Vagina (tissue), 2 donors: ENCODE data around the gene SRSF11. TPM values are rescaled to one million over a fixed set of nuclear protein-coding genes. Genes with fewer than 3 reads are reported as not detected.

Experiments
- DNase-seq, 2 donors: peaks; one replicate each; pipeline ENCODE4 v3.0.0-alpha.2; 2017; ENCODE audit errors: extremely low spot score in 2 of 2
- H3K27ac ChIP-seq: fragments of 200-600 bp; sonication (generic); one replicate; pipeline ENCODE4 v1.5.1; 2019
- H3K27me3 ChIP-seq: fragments of 200-600 bp; sonication (generic); one replicate; pipeline ENCODE4 v1.5.1; 2019
- H3K36me3 ChIP-seq, 2 donors: fragments of 200-600 bp; sonication (generic); one replicate each; pipeline ENCODE4 v1.5.1; 2017 to 2019
- H3K4me1 ChIP-seq: fragments of 200-600 bp; sonication (generic); one replicate; pipeline ENCODE4 v1.5.1; 2019
- H3K4me3 ChIP-seq, 2 donors: fragments of 200-600 bp; sonication (generic); 1 replicate in 1 of 2; 2 replicates in 1 of 2; pipeline ENCODE4 v1.5.1; 2016 to 2019
- H3K9me3 ChIP-seq: fragments of 200-600 bp; sonication (generic); one replicate; pipeline ENCODE4 v1.5.1; 2019
- CTCF ChIP-seq, 3 experiments: fragments of 450-650 bp in 2 of 3; fragments of 200-600 bp in 1 of 3; sonication (generic) in 1 of 3; IDR thresholded peaks; one replicate each; pipeline ENCODE4 v1.5.1; 2017 to 2019; ENCODE audit warnings: antibody characterized with exemption in 3 of 3, mild to moderate bottlenecking in 2 of 3, moderate library complexity in 2 of 3
- POLR2A ChIP-seq, 2 donors: fragments of 450-650 bp; IDR thresholded peaks; one replicate each; pipeline ENCODE4 v1.6.1; 2017; ENCODE audit warnings: antibody characterized with exemption in 2 of 2, mild to moderate bottlenecking in 2 of 2, moderate library complexity in 2 of 2
- POLR2AphosphoS5 ChIP-seq, 2 donors: sonication (generic); formaldehyde crosslinking; IDR thresholded peaks; one replicate each; pipeline ENCODE4 v1.9.0; 2017; ENCODE audit warnings: antibody characterized with exemption in 2 of 2, mild to moderate bottlenecking in 2 of 2, low read depth in 1 of 2; ENCODE audit not compliant: insufficient read depth in 1 of 2
- intact Hi-C: fragments of 100-400 bp; cut with DNase I; formaldehyde crosslinking; loops from one replicate; pipeline ENCODE4 v1.15.1; 2023
- total RNA-seq: library from RNA; depleted of rRNA; stranded (reverse); fragments of >200 nt; gene quantifications from one replicate; pipeline ENCODE4 v1.2.3, GENCODE V29; 2016

Gene SRSF11
- total RNA-seq, 1 donor from 2014 or later: 186 TPM

- DNase-seq: no peak
- Histone ChIP-seq H3K9me3 (no peaks in the 10 kb centered on the region), H3K27me3 (no peaks in the 10 kb centered on the region), H3K4me3 (no peak overlapping the region), H3K4me1 (peaks cover 14% of the 10 kb centered on the region), H3K27ac (no peak overlapping the region), H3K36me3 (peaks cover 0 to 73% of the 10 kb centered on the region in 2 donors)
- intact Hi-C loops: no loop called here
- TF ChIP-seq POLR2A (IDR thresholded peaks at IDR 0.05): no peak
- TF ChIP-seq POLR2AphosphoS5 (IDR thresholded peaks at IDR 0.05; ENCODE audit: insufficient read depth in 1 of 2, low read depth in 1 of 2): no peak
- TF ChIP-seq CTCF (IDR thresholded peaks at IDR 0.05): no peak
These were observed 10.3 kb downstream of the SRSF11 start for GRCh38 chr1:70231475-70231874.

GRCh38 chr1:70234733-70235132 lies 13.6 kb downstream of the SRSF11 start:
- TF ChIP-seq CTCF (IDR thresholded peaks at IDR 0.05) (no peak), POLR2A (IDR thresholded peaks at IDR 0.05) (no peak), POLR2AphosphoS5 (IDR thresholded peaks at IDR 0.05; ENCODE audit: insufficient read depth in 1 of 2, low read depth in 1 of 2) (no peak)
- H3K9me3 ChIP-seq: no peaks in the 10 kb centered on the region
- peaks cover 0 to 94% of the 10 kb centered on the region in 2 donors for H3K36me3 ChIP-seq
- H3K4me1 ChIP-seq: no peaks in the 10 kb centered on the region
- intact Hi-C loops: no loop called here
- H3K27me3 ChIP-seq: no peaks in the 10 kb centered on the region
- no peak overlapping the region for H3K4me3 ChIP-seq
- H3K27ac ChIP-seq: no peak overlapping the region
- no peak for DNase-seq

- no peaks in the 10 kb centered on the region for H3K4me1 ChIP-seq
These were observed 18.8 kb downstream of the SRSF11 start for GRCh38 chr1:70239940-70240339.

GRCh38 chr1:70247122-70247521 lies 25.9 kb downstream of the SRSF11 start:
- Histone ChIP-seq H3K36me3 (peaks cover 7 to 96% of the 10 kb centered on the region in 2 donors), H3K9me3 (no peaks in the 10 kb centered on the region), H3K4me3 (no peak overlapping the region), H3K4me1 (no peaks in the 10 kb centered on the region), H3K27ac (no peak overlapping the region), H3K27me3 (no peaks in the 10 kb centered on the region)
- no peak for DNase-seq
- TF ChIP-seq POLR2A (IDR thresholded peaks at IDR 0.05): no peak
- no peak for TF ChIP-seq POLR2AphosphoS5 (IDR thresholded peaks at IDR 0.05; ENCODE audit: insufficient read depth in 1 of 2, low read depth in 1 of 2)
- no peak for TF ChIP-seq CTCF (IDR thresholded peaks at IDR 0.05)
- intact Hi-C loops: no loop called here

More at GRCh38 chr1:70239940-70240339, 18.8 kb downstream of the SRSF11 start:
- no peak overlapping the region for H3K27ac ChIP-seq
- no peak for TF ChIP-seq POLR2AphosphoS5 (IDR thresholded peaks at IDR 0.05; ENCODE audit: insufficient read depth in 1 of 2, low read depth in 1 of 2)
- TF ChIP-seq CTCF (IDR thresholded peaks at IDR 0.05): no peak
- TF ChIP-seq POLR2A (IDR thresholded peaks at IDR 0.05): no peak
- H3K36me3 ChIP-seq: peaks cover 7 to 98% of the 10 kb centered on the region in 2 donors
- H3K27me3 ChIP-seq: no peaks in the 10 kb centered on the region
- H3K9me3 ChIP-seq: no peaks in the 10 kb centered on the region
- intact Hi-C loops: no loop called here
- no peak for DNase-seq
- H3K4me3 ChIP-seq: no peak overlapping the region

- H3K4me3 ChIP-seq: no peak overlapping the region
- peaks cover 7 to 89% of the 10 kb centered on the region in 2 donors for H3K36me3 ChIP-seq
- no peak overlapping the region for H3K27ac ChIP-seq
- intact Hi-C loops: no loop called here
- DNase-seq: no peak
- H3K9me3 ChIP-seq: no peaks in the 10 kb centered on the region
- H3K4me1 ChIP-seq: no peaks in the 10 kb centered on the region
- no peak for TF ChIP-seq CTCF (IDR thresholded peaks at IDR 0.05)
- TF ChIP-seq POLR2AphosphoS5 (IDR thresholded peaks at IDR 0.05; ENCODE audit: insufficient read depth in 1 of 2, low read depth in 1 of 2): no peak
- no peak for TF ChIP-seq POLR2A (IDR thresholded peaks at IDR 0.05)
- H3K27me3 ChIP-seq: no peaks in the 10 kb centered on the region
These were observed 26.6 kb downstream of the SRSF11 start for GRCh38 chr1:70247768-70248167.
